Transverse colon (tissue), 3 donors: ENCODE results near the gene GSTA4.

Experiments
- CTCF ChIP-seq, 5 experiments: fragments of 200-600 bp in 3 of 5; fragments of 450-650 bp in 2 of 5; sonication (generic) in 3 of 5; IDR thresholded peaks; 1 replicate in 2 of 5; 2 replicates in 3 of 5; pipeline ENCODE4 v1.5.1; 2016 to 2017; ENCODE audit warnings: antibody characterized with exemption in 5 of 5, inconsistent platforms in 3 of 5, mild to moderate bottlenecking in 2 of 5, moderate library complexity in 1 of 5
- EP300 ChIP-seq: sonication (generic); formaldehyde crosslinking; IDR thresholded peaks from one replicate; pipeline ENCODE4 v1.6.1; 2017; ENCODE audit warnings: antibody characterized with exemption, low read depth

- TF ChIP-seq EP300 (no peak), CTCF (IDR thresholded peaks at IDR 0.05) (no peak)
Measured at GRCh38 chr6:52969359-52969758, 25.7 kb downstream of the GSTA4 start.
